B cell (primary cell): ENCODE measurements around the gene CCDC170. TPM values are rescaled to one million over a fixed set of nuclear protein-coding genes. Genes with fewer than 3 reads are reported as not detected.

Experiments used
- ATAC-seq: fragments of 200-7000 bp; cut with Tn5 transposase; one replicate; pipeline ENCODE4 v1.10.0; 2021; ENCODE audit warnings: low read depth, mild to moderate bottlenecking, moderate number of reproducible peaks, moderate library complexity
- CTCF ChIA-PET: fragments of 350-600 bp; sonication (Branson Sonifier 250); formaldehyde crosslinking; loops from one replicate; lab custom pipeline; 2021; ENCODE audit warnings: antibody characterized with exemption, inconsistent platforms; lab: Charles Lee
- POLR2A ChIA-PET: fragments of 350-600 bp; sonication (Branson Sonifier 250); formaldehyde crosslinking; loops from one replicate; lab custom pipeline; 2021; ENCODE audit warnings: antibody characterized with exemption; lab: Charles Lee
- DNase-seq: peaks from one replicate; pipeline ENCODE4 v3.0.0; 2013
- H2AFZ ChIP-seq: 2 replicates; pipeline ENCODE4 v1.6.1; 2012; ENCODE audit warnings: mild to moderate bottlenecking, low read depth, low read length; ENCODE audit not compliant: insufficient read depth, poor library complexity, severe bottlenecking
- H3K27ac ChIP-seq, 2 donors: 1 replicate in 1 of 2; 2 replicates in 1 of 2; pipeline ENCODE4 v1.5.1; 2012 to 2013; ENCODE audit warnings: low read length in 2 of 2, mild to moderate bottlenecking in 2 of 2, moderate library complexity in 1 of 2
- H3K27me3 ChIP-seq, 4 experiments: fragments of 200-600 bp in 1 of 4; sonication (generic) in 1 of 4; replicated peaks in 1 of 4; 1 replicate in 2 of 4; 2 replicates in 2 of 4; pipeline versions ENCODE4 v1.6.1 to v1.7.0; 2013 to 2016; ENCODE audit warnings: low read length in 3 of 4, mild to moderate bottlenecking in 2 of 4, mixed read lengths in 1 of 4, moderate library complexity in 1 of 4; ENCODE audit not compliant: insufficient read depth in 4 of 4, control insufficient read depth in 3 of 4; ENCODE audit errors: control extremely low read depth in 1 of 4
- H3K36me3 ChIP-seq, 2 experiments: replicated peaks in 1 of 2; 1 replicate in 1 of 2; 2 replicates in 1 of 2; pipeline versions ENCODE4 v1.6.1 to v1.7.1; 2013; ENCODE audit warnings: low read length in 1 of 2; ENCODE audit not compliant: insufficient read depth in 2 of 2, control insufficient read depth in 1 of 2; ENCODE audit errors: control extremely low read depth in 1 of 2, extremely low read depth in 1 of 2
- H3K4me1 ChIP-seq, 2 donors: fragments of 200-600 bp in 1 of 2; sonication (generic) in 1 of 2; 1 replicate in 1 of 2; 2 replicates in 1 of 2; pipeline versions ENCODE4 v1.5.1 to v1.6.1; 2013 to 2017; ENCODE audit warnings: low read length in 2 of 2; ENCODE audit not compliant: control insufficient read depth in 2 of 2, insufficient read depth in 2 of 2
- H3K4me2 ChIP-seq: replicated peaks from 2 replicates; pipeline ENCODE3; 2012; ENCODE audit warnings: mild to moderate bottlenecking, low read depth, low read length; ENCODE audit not compliant: poor library complexity, severe bottlenecking
- H3K4me3 ChIP-seq, 5 experiments: fragments of 200-600 bp in 1 of 5; sonication (generic) in 1 of 5; 1 replicate in 3 of 5; 2 replicates in 2 of 5; pipeline versions ENCODE4 v1.5.1 to v1.7.0; 2011 to 2016; ENCODE audit warnings: low read length in 4 of 5, mild to moderate bottlenecking in 4 of 5, low read depth in 2 of 5, control low read depth in 1 of 5, moderate library complexity in 1 of 5; ENCODE audit not compliant: insufficient read depth in 1 of 5; ENCODE audit errors: control extremely low read depth in 1 of 5, extremely low read depth in 1 of 5
- H3K79me2 ChIP-seq: fragments of 200-600 bp; sonication (generic); one replicate; pipeline ENCODE4 v1.6.0; 2016; ENCODE audit warnings: low read length; ENCODE audit not compliant: control insufficient read depth, insufficient read depth
- H3K9ac ChIP-seq: fragments of 200-600 bp; sonication (generic); 2 replicates; pipeline ENCODE4 v1.6.1; 2017; ENCODE audit warnings: mild to moderate bottlenecking, low read length, moderate library complexity
- H3K9me3 ChIP-seq, 3 donors: one replicate each; pipeline versions ENCODE4 v1.6.1 to v1.7.1; 2013; ENCODE audit warnings: low read length in 2 of 3; ENCODE audit not compliant: control insufficient read depth in 2 of 3, insufficient read depth in 1 of 3; ENCODE audit errors: control extremely low read depth in 1 of 3
- H4K20me1 ChIP-seq: 2 replicates; pipeline ENCODE4 v1.6.0; 2012; ENCODE audit warnings: mild to moderate bottlenecking, low read length; ENCODE audit not compliant: insufficient read depth, control insufficient read depth, poor library complexity, severe bottlenecking
- H3K27ac Mint-ChIP-seq: one replicate; pipeline ENCODE4 v1.8.0; 2021; ENCODE audit warnings: mixed read lengths
- H3K27me3 Mint-ChIP-seq: one replicate; pipeline ENCODE4 v1.8.0; 2021; ENCODE audit warnings: mixed read lengths
- H3K4me1 Mint-ChIP-seq: one replicate; pipeline ENCODE4 v1.8.0; 2021; ENCODE audit warnings: mixed read lengths
- H3K4me3 Mint-ChIP-seq: one replicate; pipeline ENCODE4 v1.8.0; 2021; ENCODE audit warnings: mixed read lengths
- H3K9me3 Mint-ChIP-seq: one replicate; pipeline ENCODE4 v1.8.0; 2022; ENCODE audit warnings: mixed read lengths; ENCODE audit not compliant: insufficient read depth
- CTCF ChIP-seq: fragments of 200-600 bp; IDR thresholded peaks from one replicate; pipeline ENCODE4 v1.8.0; 2022; ENCODE audit warnings: antibody characterized with exemption, mild to moderate bottlenecking
- EZH2 ChIP-seq: IDR thresholded peaks from 2 replicates; pipeline ENCODE4 v1.6.1; 2012; ENCODE audit warnings: borderline replicate concordance, low read depth, mild to moderate bottlenecking, moderate library complexity, low read length; ENCODE audit not compliant: insufficient read depth, poor library complexity, severe bottlenecking
- WGBS: methylation state at CpG from one replicate; pipeline ENCODE4 v1.1.5; 2013; ENCODE audit warnings: missing lambda C conversion rate; ENCODE audit not compliant: insufficient coverage; 5-methylcytosine and 5-hydroxymethylcytosine counted together
- intact Hi-C: fragments of 100-400 bp; cut with micrococcal nuclease; formaldehyde crosslinking; loops from one replicate; pipeline ENCODE4 v1.10.0; 2022
- polyA plus RNA-seq: library from polyadenylated mRNA; depleted of rRNA; stranded (reverse); fragments of >200 nt; gene quantifications from 2 replicates; pipeline ENCODE4 v1.2.3, GENCODE V29; 2012
- total RNA-seq, 2 donors: library from RNA; stranded (reverse); fragments of 120-200 nt in 1 of 2; gene quantifications; 1 replicate in 1 of 2; 2 replicates in 1 of 2; pipeline versions ENCODE4 v1.2.3 to v1.2.4, GENCODE V29; 2013 to 2022

CCDC170 gene
- total and polyA plus RNA-seq, 2 donors (not counting 1 experiment from before 2014, with no cell fraction given), result 0.01 TPM; not detected in 1

GRCh38 chr6:151635741-151636140 lies 141.9 kb downstream of the CCDC170 start:
- ChIA-PET POLR2A (no interaction called here), CTCF (no interaction called here)
- no peak for TF ChIP-seq EZH2
- TF ChIP-seq CTCF, result no peak
- H3K9ac ChIP-seq, result no peak overlapping the region
- Mint-ChIP-seq H3K4me1 (no peaks in the 10 kb centered on the region), H3K4me3 (no peak overlapping the region), H3K27me3 (peaks cover 15% of the 10 kb centered on the region), H3K27ac (no peak overlapping the region), H3K9me3 (peaks cover 3% of the 10 kb centered on the region)
- no peaks in the 10 kb centered on the region for H3K27me3 ChIP-seq
- H3K4me2 ChIP-seq, result no peak overlapping the region
- DNase-seq, result no peak
- H4K20me1 ChIP-seq, result no peaks in the 10 kb centered on the region
- H3K4me1 ChIP-seq, result no peaks in the 10 kb centered on the region
- no peak for ATAC-seq
- H3K79me2 ChIP-seq, result no peaks in the 10 kb centered on the region
- peaks cover 0 to 5% (median 3%) of the 10 kb centered on the region in 3 donors for H3K9me3 ChIP-seq
- no peak overlapping the region for H3K27ac ChIP-seq
- H3K36me3 ChIP-seq, result no peaks in the 10 kb centered on the region
- WGBS, result 90% methylated on average over 3 of the region's 3 CpGs
- intact Hi-C loops, result no loop called here
- H2AFZ ChIP-seq, result no peak overlapping the region
- no peak overlapping the region for H3K4me3 ChIP-seq

- H3K4me1 Mint-ChIP-seq, result no peaks in the 10 kb centered on the region
- no peak overlapping the region for H3K27ac Mint-ChIP-seq
- Histone ChIP-seq H4K20me1 (no peaks in the 10 kb centered on the region), H3K79me2 (no peaks in the 10 kb centered on the region), H3K9ac (no peak overlapping the region), H3K9me3 (peaks cover 0 to 3% (median 3%) of the 10 kb centered on the region in 3 donors), H3K4me3 (no peak overlapping the region), H2AFZ (no peak overlapping the region), H3K36me3 (no peaks in the 10 kb centered on the region), H3K27ac (no peak overlapping the region), H3K4me1 (no peaks in the 10 kb centered on the region), H3K27me3 (no peaks in the 10 kb centered on the region), H3K4me2 (no peak overlapping the region)
- DNase-seq, result no peak
- peaks cover 14% of the 10 kb centered on the region for H3K27me3 Mint-ChIP-seq
- TF ChIP-seq CTCF, result no peak
- TF ChIP-seq EZH2, result no peak
- CTCF ChIA-PET, result no interaction called here
- POLR2A ChIA-PET, result no interaction called here
- H3K9me3 Mint-ChIP-seq, result peaks cover 3% of the 10 kb centered on the region
- no CpG with 5 or more reads among the region's 3 CpGs for WGBS
- ATAC-seq, result no peak
- H3K4me3 Mint-ChIP-seq, result no peak overlapping the region
- intact Hi-C loops, result no loop called here
Measured at GRCh38 chr6:151637814-151638213, 144.0 kb downstream of the CCDC170 start.
